Aortic smooth muscle cell (primary cell): ENCODE data around the gene ARVCF. TPM values are rescaled to one million over a fixed set of nuclear protein-coding genes. Genes with fewer than 3 reads are reported as not detected.

Experiments
- total RNA-seq: library from RNA; depleted of rRNA; stranded (reverse); fragments of >200 nt; gene quantifications from 2 replicates; pipeline ENCODE4 v1.2.3, GENCODE V29; 2014

Gene ARVCF, protein sequence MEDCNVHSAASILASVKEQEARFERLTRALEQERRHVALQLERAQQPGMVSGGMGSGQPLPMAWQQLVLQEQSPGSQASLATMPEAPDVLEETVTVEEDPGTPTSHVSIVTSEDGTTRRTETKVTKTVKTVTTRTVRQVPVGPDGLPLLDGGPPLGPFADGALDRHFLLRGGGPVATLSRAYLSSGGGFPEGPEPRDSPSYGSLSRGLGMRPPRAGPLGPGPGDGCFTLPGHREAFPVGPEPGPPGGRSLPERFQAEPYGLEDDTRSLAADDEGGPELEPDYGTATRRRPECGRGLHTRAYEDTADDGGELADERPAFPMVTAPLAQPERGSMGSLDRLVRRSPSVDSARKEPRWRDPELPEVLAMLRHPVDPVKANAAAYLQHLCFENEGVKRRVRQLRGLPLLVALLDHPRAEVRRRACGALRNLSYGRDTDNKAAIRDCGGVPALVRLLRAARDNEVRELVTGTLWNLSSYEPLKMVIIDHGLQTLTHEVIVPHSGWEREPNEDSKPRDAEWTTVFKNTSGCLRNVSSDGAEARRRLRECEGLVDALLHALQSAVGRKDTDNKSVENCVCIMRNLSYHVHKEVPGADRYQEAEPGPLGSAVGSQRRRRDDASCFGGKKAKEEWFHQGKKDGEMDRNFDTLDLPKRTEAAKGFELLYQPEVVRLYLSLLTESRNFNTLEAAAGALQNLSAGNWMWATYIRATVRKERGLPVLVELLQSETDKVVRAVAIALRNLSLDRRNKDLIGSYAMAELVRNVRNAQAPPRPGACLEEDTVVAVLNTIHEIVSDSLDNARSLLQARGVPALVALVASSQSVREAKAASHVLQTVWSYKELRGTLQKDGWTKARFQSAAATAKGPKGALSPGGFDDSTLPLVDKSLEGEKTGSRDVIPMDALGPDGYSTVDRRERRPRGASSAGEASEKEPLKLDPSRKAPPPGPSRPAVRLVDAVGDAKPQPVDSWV
- 26.8 and 39.7 TPM in 2 replicates for total RNA-seq

DNA sequence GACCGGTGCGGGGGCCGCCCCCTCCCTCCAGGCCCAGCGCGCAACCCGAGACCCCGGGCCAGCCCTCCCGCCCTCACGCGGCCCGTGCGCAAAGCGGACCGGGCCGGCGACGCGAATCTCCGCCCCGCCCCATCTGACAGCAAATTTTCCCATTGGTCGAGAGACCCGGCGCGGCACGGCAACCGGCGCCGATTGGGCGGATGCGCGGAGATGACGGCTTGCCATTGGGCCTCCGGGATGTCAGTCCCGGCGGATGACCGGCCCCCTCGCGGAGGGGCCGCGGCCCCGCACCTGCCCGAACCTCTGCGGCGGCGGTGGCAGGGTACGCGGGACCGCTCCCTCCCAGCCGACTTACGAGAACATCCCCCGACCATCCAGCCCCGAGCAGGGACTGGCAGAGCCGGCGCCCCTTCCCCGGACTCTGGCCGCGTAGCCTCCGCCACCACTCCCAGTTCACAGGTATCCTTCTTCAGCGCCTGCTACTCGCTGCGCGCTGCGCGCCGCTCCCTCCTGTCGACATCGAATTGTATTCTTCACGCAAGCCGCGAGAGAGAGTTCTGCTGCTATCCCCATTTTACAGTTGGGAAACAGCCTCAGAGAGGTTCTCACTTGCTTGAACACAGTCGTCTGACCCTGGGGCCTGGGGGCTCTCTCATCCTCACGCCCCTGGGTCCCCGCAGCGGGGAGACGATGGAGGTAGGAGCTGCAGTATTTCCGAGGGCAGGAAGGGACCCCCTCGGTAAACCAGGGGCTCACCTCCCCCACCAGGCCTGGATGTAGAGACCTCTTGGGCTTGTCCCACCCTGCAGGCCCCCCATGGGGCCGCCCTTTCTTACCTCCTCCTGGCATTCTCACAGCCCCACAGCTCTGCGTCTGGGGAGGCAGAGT is at the start of gene ARVCF:
Gene ARVCF, minus strand, starts transcription at position 90 of the 888 bp plus-strand sequence. CDS start 26,029 bp downstream, outside the sequence.

DNA sequence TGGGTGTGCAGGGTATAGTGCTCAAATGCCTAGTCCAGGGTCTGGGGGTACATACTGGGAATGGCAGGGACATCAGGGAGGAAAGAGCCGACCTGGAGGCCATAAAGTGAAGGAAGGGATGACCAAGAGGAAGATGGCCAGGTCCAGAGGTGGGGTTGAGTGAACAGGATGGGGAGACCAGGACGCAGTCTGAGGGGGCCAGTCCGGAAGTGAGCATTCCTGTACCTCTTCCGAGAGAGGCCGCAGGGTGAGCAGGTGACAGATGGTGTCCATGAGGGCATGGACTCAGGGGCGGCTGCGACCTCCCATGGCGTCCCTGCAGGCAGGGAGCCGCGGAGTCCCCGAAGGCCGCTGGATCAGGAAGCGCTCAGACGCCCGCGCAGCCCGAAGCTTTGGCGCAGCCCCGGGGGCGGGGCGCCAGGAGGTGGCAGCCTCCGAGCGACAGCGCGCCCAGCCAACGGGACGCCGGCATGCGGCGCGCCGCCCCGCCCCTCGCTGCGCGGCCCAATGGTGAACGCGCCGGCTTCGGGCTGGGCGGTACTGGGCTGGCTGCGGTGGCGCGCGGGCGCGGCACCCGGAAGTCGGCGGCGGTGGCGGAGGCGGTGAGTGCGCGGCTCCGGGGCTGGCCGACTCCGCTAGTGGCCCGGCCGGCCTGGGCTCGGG is 4.0 kb upstream of the ARVCF start, which contains the start of gene TANGO2:
Gene TANGO2, plus strand, starts transcription at position 578 of the 663 bp plus-strand sequence. CDS start 15,689 bp downstream, outside the sequence.

DNA sequence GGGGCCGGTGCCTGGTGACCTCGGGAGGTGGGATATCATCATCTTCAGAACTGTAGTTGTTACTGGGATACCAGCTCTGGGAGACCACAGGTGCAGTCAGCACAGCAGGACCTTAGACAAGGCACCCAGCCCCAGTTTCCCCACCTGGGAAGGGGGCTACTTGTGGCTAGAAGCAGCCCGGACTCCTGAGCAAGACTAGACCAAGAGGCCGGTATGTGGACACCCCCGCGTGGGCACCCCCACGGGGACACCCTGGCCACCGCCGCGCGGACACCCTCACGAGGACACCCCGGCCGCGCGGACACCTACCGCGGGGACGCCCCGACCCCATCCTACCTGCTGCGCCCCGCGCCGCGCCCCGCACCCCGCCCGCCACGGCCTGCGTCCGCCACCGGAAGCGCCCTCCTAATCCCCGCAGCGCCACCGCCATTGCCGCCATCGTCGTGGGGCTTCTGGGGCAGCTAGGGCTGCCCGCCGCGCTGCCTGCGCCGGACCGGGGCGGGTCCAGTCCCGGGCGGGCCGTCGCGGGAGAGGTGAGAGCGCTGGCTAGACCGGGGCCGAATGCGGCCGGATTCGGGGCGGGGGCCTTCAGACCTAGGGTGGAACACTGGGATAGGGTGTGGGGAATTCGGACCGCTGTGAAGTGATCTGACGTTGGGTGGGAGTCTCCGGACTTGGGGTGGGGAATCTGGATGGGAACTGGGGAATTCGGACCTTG is 75.1 kb downstream of the ARVCF start, which contains the start of the genes COMT and TXNRD2:
Gene COMT, plus strand, starts transcription at position 408 of the 718 bp plus-strand sequence. CDS start 20,755 bp downstream, outside the sequence.
Gene TXNRD2, minus strand, starts transcription at position 454 of the 718 bp plus-strand sequence. Its CDS starts 15 bp downstream, at position 439.

Other genes starting within 250 kb of the ARVCF start
- 6.1 and 8.5 TPM in 2 replicates for gene GNB1L, start 161.9 kb downstream of the ARVCF start, total RNA-seq
- gene RTL10, start 161.9 kb downstream of the ARVCF start, total RNA-seq, result 10.6 and 11.9 TPM in 2 replicates
- 184 and 209 TPM in 2 replicates for gene COMT, start 75.1 kb downstream of the ARVCF start, total RNA-seq
- gene TXNRD2, start 75.0 kb downstream of the ARVCF start, total RNA-seq, result 26.7 and 29.3 TPM in 2 replicates
- gene TANGO2, start 4.3 kb upstream of the ARVCF start, total RNA-seq, result 73.6 and 78.0 TPM in 2 replicates
- 33.2 and 42.9 TPM in 2 replicates for gene DGCR8, start 63.4 kb upstream of the ARVCF start, total RNA-seq
- 139 and 177 TPM in 2 replicates for gene RANBP1, start 99.3 kb upstream of the ARVCF start, total RNA-seq
- gene TRMT2A, start 100.4 kb upstream of the ARVCF start, total RNA-seq, result 45.0 and 54.4 TPM in 2 replicates
- gene ZDHHC8, start 115.0 kb upstream of the ARVCF start, total RNA-seq, result 6.6 and 10.9 TPM in 2 replicates
- gene CCDC188, start 134.2 kb upstream of the ARVCF start, total RNA-seq, result 1.7 and 3.5 TPM in 2 replicates